HG02763 (cell line): ENCODE data around the gene PIEZO1.
A peak's percentile ranks its signal among the peaks of the same experiment; 100 is the strongest.

Experiments
- ATAC-seq: cut with Tn5 transposase; IDR thresholded peaks from one replicate; pipeline ENCODE4 v1.9.1; 2021; ENCODE audit warnings: mild to moderate bottlenecking, moderate library complexity; ENCODE audit not compliant: unreplicated experiment

Gene PIEZO1

DNA sequence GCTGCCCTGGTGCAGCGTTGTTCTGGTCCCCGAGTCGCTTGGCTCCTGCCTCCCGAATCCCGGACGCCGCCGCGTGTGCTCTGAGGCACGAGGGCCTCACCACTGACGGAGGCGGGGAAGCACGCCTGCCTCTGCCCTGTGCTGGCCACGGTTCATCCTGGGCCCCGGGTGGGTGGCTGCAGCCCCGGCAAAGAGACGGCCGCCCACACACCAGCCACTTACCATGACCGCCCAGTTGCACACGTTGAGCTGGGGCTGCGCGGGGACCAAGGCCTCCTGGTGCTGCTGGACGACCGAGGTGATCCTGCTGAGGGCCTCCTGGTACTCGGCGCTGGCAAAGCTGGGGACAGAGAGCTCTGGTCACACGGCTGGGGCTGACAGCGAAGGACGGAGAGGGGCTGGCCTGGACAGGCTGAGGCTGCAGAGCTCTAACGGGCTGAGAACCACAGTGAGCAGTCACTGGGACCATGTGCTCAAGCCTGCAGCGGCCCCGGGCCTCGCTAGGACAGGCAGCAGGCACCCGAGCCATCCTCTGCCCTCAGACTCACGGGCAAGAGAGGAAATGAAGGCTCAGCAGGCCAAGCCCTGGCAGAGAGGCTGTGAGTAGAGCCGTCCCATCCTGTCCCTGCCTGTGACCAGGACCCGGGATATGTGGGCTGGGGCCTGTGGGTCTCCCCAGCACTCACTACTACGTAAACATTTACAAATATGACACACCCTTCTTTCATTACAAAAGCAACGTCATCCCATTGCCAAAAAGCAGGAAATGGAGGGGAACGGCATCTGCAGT, 33.0 kb upstream of the PIEZO1 start:
- ATAC-seq, result no peak

DNA sequence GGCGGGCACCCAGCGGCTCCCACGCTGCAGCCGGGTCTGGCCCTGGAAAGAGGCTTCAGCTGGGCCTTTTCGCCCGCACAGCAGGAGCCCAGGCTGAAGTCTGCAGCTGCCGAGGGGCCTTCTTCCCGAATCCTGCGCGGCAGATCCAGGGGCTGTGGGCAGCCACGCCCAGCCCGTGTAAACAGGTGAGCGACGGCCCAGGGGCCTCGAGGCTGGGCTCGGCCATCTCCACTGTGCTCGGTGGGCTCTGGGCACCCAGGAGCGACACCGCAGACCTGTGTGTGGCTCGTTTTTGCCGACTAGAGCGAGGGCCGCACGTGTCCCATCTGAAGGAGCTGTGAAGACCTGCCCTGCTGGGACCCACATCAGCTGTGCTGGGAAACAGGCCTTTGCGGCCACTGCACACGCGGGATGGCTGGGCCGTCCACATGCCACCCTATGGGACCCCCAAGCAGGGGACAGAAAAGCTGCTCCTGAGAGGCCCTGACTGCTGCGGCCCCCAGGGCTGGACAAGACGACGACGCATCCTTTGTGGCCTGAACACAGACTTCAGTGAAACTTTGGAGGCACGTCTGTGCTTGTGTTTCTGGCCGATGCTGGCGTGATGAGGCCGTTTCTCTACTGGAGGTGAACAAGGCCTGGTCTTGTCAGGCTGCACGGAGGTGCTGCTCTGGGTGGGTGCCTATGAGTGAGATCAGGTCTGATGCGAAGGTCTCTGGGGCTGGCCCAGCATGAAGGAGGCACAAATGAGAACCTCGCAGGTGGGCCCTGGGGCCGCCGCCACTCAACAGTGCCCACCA, 31.9 kb upstream of the PIEZO1 start:
- ATAC-seq, result no peak

DNA sequence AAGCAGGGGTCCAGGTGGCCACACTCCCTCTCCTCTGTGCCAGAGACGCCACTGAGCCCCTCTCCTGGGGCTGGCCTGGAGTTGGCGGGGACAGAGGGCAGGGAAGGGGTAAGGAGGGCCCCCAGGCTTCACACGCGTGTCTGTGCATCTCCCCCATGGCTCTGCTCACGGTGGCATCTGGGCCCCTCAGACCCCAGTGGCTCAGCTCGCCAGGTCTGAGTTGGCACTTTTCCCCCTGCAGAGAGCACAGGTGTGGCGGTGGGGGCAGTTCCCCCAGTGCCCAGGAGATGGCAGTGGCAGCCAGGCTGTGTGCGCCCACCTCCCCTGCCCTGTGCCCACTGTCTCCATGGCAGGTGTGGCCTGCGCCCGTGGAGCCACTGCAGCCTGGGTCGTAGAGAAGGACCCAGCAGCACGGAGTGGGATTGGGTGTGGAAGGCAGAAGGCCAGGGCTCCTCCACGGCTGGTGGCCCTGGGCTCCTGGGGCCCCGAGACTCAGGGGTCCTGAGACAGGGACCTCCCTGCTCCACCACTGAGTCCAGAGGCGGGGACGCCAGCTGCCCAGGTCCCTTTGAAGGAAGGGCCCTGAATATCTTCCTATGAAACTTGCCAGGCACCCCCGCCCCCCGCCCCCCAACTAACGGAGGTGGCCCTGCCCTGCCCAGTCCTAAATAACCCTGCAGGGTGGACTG, 31.0 kb upstream of the PIEZO1 start:
- no peak for ATAC-seq

DNA sequence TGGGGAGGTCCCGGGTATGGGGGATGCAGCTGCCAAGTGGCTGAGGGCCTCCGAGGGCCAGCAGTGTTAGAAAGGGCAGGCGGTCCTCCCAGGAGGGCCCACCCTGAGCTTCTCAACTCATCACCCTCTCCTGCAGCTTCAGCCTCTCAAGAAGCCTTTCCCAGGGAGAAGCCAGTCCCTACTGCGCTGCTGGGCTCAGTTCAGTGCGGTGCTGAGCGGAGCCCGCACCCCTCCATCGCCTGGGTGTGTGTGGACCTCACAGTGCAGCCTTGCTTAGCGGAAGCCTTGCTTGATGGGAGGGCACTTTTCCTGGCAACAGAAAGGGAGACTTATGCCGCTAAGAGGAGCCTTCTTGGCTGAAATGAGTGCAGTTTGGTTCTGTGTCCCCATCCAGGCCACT, 30.2 kb upstream of the PIEZO1 start:
- no peak for ATAC-seq

DNA sequence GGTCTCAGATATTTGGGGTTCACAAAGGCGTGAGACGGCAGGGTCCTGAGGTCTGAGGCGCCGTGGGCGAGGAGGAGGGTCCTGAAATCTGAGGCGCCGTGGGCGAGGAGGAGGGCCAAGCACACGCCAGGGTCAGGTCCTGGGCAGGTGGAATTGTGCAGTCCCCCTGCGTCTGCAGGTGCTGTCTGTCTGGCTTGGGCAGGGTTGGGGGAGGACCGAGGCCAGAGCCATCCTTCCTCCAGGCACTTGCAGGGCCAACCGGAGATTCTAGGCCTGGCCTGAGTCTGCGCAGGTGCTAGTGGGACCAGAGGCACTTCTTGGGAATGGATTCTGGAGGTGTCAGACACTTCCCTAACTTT, 29.1 kb upstream of the PIEZO1 start:
- ATAC-seq, result no peak

DNA sequence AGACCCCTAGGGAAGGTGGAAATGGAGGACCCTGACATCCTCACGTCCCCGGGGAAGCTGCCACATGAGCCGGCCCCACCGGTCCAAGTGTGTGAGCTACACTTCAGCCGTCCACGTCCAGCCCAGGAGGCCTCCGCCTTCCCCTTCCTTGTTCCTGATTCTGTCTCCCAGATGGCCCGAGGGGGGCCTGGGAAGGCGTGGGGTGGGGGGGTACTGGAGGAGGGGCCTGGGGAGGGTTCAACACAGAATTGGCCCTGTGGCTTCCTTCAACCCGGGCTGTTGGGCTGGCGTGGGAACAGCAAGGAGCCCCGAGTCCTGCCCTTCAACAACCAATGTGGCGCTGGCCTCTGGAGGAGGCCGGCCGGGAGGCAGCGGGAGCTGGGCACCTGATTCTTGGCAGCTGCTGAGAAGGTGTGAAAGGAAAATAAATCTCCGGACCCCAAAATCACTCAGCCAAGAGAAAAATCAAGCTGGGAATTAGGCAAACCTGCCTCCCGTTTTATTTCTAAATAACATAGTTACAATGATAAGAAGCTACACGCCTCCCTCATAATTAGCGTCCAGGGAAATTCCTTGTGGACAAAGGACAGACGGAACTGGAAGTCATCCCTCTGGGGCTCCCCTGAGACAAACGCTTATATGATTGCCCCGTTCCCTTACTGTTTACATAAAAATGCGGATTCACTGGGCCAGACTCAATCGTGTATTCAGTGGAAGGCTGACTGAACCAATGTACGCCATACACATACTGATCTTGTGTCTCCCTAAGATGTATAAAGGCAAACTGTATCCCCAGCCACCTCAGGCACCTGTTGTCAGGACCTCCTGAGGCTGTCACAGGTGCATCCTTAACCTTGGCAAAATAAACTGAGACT, 28.5 kb upstream of the PIEZO1 start:
- no peak for ATAC-seq

DNA sequence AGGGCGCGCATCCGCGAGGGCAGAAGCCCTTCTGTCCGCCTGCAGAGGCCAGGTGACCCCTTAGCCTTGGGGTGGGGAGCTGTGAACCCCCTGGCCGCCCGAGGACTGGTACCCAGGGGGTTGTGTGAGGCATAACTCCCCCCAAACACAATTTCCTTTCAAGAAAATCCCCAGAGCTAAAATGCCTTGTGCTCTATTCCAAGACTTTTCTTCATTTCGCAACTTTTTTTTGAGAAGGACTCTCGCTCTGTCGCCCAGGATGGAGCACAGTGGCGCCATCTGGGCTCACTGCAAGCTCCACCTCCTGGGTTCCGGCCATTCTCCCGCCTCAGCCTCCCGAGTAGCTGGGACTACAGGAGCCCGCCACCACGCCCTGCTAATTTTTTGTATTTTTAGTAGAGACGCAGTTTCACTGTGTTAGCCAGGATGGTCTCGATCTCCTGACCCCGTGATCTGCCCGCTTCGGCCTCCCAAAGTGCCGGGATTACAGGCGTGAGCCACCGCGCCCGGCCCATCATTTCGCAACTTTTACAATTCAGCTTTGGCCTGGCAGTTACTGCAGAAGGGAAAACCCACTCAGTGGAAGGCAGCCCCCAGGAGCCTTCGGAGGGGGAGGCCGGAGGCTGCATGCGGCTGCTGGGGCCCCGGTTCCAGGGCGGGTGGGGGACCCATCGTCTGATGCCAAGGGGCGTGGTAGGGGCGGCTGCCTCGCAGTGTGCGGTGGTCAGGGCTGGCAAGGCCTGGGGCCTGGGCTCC, 27.7 kb upstream of the PIEZO1 start:
- ATAC-seq, result no peak

DNA sequence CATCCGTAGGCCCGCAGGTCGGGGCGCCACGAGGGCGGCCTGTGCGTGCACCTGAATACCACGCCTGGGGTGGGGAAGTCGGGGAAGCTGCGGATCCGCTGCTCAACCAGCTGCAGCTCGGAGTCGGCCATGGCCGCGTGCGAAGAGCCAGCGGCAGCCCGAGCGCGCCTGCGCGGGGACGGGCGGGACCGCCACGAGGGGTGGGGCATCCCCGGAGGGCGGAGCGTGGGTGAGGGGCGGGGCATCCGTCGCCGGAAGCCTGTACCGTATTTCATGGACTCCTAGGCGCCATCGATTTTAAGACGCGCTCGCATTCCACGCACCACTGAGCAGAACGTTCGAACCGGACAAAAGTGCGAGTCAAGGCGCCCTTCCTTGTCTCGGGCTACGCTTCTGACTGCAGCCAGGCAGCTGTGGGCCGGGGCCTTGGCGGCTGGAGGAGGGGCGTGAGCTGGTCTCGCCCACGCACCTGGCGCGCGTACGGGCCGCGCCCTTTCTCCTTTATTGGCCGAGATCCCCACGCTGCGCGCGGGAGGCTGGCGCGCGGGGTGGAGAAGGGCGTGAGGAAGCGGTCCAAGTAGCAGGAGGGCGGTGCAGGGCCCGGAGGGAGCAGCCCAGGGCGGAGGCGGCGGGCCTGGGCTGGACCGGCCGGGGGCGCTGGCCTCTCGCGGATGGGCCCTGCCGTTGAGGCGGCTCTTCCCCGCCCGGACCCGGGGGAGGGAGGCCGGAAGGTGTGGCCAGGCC, 26.9 kb upstream of the PIEZO1 start, which contains the start of gene APRT:
Gene APRT, minus strand, starts transcription at position 160 of the 744 bp plus-strand sequence. Its CDS starts 29 bp downstream, at position 131.
- ATAC-seq, result peak; percentile 76

DNA sequence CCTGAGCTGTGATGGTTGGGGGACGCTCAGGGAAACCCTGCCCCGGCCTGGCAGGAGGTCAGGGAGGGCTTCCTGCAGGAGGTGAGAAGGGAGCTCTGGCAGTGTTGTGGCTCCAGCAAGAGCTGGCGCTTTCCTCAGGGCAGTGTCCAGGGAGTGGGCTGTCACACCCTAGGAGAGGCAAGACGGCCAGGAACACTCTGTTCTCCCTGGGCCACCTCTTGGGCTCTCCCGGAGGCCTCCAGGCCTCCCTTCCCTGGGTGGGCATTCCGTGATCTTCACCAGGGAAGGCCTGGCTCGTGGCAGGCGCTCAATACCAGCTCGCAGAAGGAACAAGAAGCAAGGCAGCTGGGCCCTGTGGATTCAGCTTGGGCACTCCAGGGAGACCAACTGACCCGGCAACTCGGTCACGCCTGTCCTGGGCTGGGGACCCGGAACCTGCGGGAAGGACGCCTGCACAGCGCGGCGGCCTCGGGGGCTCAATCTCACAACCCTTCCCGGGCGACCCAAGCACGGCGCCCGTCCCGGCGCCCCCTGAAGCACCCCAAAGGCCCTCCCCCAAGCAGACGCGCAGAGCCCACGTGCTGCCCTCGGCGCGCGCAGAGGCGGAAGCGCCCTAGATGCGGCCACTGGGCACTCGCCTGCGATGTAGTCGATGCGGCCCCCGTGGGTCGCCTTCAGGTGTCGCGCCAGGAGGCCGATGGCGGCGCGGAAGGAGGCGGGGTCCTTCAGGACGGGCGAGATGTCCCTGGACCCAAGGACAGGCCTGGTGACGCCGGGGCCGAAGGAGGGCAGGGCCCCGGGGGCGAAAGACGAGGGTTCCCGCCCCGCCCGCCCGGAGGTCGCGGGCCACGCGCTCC, 26.1 kb upstream of the PIEZO1 start:
- ATAC-seq, result peak; percentile 37

DNA sequence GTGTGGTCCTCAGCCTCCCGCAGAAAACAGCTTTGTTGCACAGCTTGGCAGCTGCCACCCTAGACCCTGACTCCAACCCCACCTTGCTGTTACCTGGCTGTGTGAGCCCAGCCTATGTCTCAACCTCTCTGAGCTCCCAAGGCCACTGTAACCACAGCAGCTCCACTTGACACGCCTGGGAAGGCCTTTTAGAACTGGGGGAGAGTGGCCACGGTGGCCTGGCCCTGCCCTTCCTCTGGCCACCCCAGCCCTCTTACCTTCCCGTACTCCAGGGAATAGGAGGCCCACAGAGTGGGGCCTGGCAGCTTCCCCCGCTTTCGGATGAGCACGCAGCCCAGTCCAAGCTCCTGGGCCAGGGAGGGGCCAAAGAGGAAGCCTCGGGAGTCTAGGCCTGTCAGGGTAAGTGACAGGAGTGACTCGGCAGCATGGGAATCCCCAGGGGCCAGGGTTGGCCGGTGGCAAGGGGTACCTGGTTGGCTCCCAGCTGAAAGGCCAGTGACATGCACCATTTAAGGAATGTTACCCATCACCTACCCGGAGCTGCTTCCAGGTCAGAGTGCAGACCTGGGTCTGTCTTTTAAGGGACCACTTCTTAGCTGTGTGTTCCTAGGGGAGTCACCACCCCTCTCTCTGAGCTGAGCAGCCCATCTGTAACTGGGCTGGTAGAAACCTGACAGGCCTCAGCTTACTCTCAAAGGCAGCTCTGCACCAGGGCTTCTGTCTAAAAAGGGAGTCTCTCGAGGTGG, 25.3 kb upstream of the PIEZO1 start:
- ATAC-seq, result no peak

DNA sequence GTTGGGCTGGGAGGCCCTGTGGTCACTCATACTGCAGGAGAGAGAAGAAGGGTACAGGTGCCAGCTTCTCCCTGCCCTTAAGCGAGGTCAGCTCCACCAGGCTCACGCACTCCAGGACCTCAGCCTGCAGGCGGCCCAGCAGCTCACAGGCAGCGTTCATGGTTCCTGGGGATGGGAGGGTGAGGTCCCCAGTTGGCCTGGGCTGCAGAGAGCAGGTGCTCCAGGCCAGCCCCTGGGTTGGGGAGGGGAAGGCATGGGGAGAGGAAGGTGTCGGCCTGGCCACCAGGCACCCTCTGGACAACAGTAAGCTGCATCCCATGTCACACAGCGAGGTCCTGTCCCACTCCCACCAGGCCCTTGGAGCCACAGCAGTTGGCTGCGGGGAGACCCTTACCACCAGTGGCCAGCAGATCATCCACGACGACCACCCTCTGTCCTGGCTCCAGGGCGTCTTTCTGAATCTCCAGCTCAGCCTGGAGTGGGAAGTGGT, 24.7 kb upstream of the PIEZO1 start:
- ATAC-seq, result no peak

DNA sequence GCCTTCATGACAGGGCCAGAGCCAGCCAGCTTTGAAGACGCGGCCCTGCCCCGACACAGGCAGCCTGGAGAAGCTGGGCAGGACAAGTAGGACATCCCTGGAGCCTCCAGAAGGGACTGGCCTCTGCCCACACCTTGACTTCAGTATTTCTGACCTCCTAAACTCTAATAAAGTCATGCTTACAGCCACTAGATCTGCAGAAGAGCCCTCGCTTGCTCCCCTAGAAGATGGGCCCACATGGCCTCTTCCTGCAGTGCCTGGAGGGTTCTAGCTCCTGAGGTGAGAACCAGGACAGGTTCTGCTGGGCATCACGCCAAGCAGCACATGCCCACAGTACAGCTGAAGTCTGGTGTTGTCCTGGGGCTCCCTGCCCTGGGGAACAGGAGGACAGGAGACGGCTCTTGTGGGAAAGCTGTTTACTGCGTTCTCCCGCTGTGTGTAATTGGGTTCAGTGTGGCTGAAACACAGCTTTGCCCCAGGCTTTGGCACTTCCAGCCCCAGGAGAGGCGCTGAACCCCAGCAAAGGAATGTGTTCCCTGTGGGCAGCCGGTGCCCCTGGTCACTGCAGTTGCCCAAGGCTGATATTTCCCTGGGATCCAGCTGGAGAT, 24.2 kb upstream of the PIEZO1 start:
- ATAC-seq, result no peak

DNA sequence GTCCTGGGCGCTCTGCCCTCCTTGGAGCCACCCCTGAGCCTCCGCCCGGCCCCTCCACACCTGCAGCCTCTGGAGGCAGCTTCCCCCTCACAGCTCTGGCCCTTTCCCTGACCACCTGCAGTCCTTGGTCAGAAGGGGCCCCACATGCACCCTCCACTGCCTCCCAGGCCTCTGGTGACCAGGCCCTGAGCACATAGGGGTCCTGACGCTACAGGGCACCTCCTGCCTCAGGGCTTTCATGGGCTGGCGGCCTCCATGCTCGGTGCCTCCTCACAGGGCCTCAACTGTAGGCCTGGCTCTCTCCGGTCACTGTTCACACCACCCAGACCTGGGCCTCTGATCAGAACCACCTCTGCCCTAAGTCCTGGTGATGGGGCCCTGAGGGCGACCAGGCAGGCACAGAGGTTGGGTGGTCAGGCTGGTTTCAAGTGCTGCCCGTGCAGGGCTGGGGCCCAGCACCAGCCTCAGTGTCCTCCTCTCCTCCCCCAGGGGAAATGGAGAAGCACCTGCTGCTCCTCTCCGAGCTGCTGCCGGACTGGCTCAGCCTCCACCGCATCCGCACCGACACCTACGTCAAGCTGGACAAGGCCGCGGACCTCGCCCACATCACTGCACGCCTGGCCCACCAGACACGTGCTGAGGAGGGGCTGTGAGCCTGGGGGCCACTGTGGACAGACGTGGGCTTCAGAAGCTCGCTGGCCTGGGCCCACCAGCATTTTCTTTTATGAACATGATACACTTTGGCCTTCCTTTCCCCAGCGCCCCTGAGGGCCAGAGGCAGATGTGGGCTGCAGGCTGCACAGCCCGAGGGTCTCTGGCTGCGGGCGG, 22.8 kb upstream of the PIEZO1 start:
- ATAC-seq, result no peak

DNA sequence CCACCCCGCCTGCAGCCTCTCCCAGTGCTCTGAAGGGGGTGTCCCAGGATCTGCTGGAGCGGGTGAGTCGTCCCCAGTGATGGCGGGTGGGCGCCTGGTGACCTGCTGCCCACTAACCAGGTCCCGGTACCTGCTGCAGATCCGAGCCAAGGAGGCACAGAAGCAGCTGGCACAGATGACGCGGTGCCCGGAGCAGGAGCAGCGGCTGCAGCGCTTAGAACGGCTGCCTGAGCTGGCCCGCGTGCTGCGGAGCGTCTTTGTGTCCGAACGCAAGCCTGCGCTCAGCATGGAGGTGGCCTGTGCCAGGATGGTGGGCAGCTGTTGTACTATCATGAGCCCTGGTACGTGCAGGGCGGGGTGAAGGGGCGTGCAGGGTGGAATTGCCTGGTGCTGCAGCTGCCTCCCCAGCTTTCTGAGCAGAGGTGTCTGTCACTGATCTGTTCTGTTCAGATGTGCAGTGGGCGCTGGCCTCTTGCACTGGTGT, 22.2 kb upstream of the PIEZO1 start:
- no peak for ATAC-seq

DNA sequence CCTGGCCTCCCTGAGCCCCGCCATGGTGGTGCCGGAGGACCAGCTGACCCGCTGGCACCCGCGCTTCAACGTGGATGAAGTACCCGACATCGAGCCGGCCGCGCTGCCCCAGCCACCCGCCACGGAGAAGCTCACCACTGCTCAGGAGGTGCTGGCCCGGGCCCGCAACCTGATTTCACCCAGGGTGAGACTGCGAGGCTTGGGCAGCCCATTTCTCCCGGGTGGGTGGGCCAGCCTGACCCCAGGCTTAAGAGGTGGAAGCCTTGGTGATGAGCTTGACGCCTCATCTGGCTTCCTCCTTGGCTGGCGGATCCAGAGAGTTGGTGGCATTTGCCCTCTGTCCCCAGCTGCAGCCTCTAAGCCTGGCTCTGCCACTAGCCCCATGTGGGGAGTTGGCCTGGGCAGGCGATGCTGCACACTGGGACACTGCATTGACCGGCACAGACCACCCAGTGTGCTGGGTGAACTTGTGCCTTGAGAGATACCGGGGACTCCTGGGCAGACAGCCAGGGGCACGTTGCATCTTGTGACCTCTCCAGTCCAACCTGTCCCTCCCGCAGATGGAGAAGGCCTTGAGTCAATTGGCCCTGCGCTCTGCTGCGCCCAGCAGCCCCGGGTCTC, 21.6 kb upstream of the PIEZO1 start:
- ATAC-seq, result no peak
